SKM-1 treated with dmso at 0.1 percent for 144 hours (cell line): Measurements from ENCODE around the gene CRISPLD2.
"Not testable (repeated sequence)": the region's sequence is repeated elsewhere in the genome, so short reads cannot be mapped to it uniquely, and the experiment has no call there.

Source experiments
- DNase-seq: peaks from one replicate; lab custom pipeline; 2025; ENCODE audit not compliant: unreplicated experiment; lab: John Stamatoyannopoulos, UW

The CRISPLD2 gene

DNA sequence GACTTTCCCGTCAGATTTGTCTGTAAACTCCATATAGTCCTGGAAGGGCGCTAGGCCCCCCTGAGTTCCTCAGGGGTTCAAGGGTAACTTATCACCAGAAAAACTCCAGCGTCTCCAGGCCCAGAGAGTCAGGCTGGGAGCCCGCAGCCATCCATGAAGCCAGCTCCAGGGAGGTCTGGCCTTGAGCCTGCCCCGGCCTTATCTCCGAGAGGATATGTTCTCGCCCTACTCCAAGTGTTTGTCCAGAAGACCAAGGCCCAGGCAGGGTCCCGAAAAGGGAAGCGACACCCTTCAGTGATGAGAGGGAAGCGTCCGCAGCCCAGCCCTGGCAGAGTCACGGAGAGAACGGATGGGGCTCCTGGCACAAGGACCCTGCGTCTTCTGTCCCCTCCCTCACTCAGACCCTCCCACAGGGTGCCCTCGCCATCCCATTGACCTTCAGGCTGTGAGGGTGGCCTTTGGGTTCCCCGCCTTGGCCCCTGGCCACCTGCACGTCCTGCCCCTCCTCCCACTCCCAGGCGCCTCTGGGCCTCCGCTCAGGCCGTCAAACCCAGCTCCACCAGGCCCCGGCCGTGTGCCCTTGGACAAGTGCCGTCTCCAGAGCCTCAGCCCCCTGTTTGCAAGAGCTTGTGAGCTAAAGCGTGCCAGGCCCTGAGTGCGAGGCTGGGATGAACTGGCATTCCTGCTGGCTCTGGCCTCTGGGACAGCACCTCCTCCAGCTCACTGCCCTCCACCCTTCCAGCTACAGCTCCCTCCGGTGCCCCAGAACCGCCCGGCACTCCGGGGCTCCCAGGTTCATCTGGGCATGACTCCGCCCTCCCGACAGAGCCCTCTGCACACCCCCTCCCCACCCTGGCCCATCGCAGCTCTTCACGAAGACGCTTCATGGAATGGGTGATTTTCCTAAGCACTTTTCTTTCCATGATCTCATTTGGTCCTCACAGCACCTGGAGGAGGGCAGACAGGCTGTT, 108.1 kb downstream of the CRISPLD2 start:
- no peak for DNase-seq

- no peak for DNase-seq
Measured at GRCh38 chr16:84928679-84929420, 109.1 kb downstream of the CRISPLD2 start.

- no peak for DNase-seq
Measured at GRCh38 chr16:84929421-84930297, 109.9 kb downstream of the CRISPLD2 start.

- DNase-seq = no peak
Measured at GRCh38 chr16:84930298-84931106, 110.7 kb downstream of the CRISPLD2 start.

- no peak for DNase-seq
Measured at GRCh38 chr16:84931107-84931494, 111.3 kb downstream of the CRISPLD2 start.

DNA sequence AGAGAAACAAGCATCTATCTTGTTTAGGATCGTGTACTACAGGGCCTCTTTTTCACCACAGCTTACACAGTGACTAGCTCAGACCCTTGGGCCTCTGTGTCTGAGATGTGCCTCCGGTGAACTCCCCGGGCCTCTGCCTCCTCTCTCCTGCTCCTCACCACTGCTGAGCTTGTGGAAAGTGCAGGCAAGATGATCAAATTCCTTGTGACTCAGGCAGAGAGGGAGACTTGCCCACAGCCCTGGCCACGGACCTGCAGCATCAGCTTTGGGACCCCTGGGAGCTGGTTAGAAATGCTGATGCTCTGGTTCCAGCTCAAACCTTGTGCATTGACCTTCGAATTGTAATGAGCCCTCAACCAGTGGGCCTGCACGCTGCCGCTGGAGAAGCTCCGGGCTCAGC, 111.7 kb downstream of the CRISPLD2 start:
- DNase-seq = no peak

GRCh38 chr16:84932681-84933080, 112.9 kb downstream of the CRISPLD2 start:
- DNase-seq = no peak

DNA sequence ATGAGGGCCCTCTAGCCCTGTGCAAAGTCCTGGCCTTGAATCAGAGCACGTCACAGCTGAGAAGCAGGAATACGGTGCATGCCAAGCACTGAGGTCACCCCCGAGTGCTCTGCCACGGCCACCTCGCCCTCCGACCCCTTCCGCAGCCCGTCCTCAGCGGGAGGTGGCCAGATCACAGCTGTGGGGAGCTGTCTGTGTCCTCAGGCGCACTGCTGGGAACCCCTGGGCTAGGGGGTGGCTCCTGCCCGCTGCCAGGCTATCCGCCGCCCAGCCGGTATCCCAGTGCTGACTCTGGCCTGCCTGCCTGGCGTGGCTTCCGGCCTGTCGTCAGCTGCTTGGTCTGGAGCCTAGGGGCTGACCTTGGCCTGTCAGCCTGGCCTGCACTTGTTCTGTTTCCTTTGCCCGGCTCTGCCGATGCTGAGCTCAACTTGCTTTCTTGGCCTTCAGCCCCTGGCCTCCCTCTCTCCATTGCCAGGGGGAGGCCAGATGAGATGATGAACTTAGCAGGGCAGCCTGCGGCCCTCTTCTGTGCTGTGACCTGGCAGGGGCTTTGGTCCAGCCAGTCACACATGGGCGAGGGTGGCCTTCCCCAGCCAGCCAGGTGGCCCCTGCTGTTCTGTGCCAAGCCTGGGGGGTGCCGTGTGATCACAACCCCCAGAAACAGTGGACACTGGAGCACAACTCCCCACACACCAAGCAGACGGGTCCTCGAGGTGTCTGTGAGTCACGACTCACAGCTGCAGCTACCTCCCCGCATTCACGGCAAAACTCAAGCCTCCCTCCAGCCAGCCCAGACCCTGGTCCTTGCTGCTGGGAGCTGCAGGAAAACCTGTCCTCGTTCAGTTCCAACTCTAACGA, 114.2 kb downstream of the CRISPLD2 start:
- no peak for DNase-seq

DNA sequence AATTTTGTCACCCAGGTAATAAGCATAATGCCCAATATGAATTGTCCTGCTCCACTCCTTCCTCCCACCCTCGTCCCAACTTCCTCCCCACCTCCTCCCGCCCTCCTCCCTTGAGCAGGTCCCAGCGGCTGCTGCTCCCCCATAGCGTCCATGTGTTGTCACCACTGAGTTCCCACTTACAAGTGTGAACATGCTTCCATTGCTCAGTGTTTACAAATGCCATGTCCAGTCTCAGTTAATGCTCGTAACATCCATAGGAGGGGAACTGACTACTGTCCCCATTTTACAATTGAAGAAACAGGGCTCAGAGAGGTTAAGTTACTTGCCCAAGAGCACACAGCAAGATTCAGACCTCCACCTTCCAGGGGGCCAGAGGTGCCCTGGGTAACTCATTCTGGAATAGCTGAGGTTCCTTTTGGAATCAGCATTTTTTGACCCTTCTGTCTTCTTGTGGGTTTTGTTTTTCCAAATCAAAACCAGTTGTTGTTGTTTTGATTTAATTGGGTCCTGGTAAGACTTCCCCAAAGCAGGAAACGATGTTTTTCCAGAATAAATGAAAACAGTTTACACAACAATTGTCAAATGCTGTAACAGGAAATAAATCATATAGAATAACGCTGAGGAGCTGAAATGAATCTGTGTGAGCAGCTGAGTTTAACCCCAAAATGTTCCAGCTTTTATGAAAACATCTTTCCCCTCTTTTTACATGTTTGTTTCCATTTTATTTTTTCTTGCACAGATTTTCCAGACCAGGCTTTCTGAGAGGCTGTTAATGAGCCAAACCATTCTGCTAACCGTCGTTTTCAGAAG, 117.6 kb downstream of the CRISPLD2 start:
- DNase-seq = no peak

DNA sequence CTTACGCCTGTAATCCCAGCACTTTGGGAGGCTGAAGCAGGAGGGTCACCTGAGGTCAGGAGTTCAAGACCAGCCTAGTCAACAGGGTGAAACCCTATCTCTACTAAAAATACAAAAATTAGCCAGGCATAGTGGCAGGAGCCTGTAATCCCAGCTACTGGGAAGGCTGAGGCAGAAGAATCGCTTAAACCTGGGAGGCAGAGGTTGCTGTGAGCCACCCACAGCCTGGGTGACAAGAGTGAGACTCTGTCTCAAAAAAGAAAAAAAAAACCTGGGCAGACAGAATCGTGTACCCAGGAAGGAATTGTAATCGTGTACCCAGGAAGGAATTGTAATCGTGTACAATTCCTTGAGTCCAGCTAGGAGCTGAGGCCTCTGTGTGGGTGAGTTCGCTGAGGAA, 118.8 kb downstream of the CRISPLD2 start:
- not testable (repeated sequence) for DNase-seq

DNA sequence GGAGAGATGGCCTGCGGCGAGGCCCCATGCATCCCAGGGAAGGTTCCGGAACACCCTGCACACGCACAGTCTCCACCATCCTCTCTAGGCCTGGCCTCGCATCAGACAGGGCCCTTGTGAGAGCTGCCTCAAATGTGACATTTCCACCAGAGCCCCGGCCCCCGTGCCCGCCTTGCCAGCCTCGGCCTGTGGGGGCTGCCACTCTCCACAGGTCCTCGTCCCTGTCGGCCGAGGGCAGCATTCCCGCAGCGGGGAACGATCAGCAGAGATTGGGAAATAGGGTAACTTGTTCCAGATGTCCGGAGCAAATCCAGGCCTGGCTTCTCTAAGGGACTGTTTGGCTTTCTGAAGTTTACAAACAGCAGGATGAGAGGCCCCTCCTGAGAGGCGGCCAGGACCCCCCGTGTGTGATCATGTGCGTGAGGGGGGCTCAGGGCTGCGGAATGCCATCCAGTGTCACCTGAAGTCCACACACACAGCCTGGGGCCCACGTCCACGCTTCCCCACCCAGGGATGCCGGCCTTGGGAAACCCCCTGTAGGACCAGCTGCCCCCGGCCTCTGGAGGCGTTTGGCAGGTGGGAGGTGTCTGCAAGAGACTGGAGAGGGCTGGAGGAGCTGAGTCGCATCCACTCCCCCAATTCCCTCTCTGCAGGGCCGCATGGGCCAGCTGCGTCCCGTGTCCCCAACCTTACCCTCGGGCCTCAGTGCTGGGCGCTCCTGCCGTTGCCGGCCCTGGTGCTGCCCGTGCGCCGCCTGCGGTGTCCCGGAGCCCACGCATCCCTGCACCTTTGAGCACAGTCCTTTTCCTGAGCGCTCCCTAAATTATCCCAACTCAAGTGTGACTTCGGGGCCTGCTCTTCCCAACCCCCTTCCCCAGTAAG, 121.1 kb downstream of the CRISPLD2 start:
- no peak for DNase-seq

DNA sequence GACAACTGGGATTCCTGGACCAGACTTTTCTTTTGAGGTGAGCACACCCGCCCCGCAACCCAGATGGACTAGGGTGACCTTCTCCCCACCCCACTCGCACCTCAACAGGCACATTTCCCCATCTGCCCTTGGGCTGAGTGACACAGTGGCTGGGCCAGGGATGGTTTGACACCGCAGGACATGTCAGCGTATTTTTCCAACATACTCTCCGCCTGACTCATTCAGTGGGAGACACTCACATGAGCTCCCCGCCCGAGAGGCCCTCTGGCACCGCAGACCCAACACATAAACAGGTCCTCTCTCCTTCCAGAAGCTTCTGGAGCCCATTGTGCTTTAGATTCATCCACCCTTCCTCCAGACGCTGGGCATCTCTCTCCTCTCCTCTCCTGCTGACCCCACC, 122.1 kb downstream of the CRISPLD2 start:
- DNase-seq = no peak

DNA sequence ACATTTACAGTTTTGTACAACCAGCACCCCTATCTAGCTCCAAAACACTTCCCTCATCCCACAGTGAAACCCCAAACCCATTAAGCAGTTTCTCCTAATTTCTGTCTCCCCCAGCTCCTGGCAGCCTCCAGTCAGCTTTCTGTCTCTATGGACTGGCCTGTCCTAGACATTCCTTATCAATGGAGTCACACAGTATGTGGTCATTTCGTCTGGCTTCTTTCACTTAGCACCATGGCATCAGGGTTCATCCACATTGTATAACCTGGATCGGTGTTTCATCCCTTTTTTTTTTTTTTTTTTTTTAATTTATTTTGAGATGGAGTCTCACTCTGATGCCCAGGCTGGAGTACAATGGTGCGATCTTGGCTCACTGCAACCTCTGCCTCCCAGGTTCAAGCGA, 123.0 kb downstream of the CRISPLD2 start:
- DNase-seq = no peak

DNA sequence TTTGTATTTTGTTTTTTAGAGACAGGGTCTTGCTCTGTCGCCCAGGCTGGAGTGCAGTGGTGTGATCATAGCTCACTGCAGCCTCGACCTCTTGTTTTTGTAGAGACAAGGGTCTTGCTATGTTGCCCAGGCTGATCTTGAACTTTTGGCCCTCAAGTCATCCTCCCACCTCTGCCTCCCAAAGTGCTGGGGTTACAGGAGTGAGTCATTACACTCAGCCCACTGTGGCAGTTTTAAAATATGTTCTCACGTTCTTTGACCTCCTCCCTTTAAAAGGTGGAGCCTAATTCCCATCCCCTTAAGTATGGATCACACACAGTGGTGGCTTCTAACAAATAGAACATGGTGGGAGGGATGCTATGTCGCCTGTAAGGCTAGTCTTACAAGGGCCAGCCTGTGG, 123.8 kb downstream of the CRISPLD2 start:
- no peak for DNase-seq

DNA sequence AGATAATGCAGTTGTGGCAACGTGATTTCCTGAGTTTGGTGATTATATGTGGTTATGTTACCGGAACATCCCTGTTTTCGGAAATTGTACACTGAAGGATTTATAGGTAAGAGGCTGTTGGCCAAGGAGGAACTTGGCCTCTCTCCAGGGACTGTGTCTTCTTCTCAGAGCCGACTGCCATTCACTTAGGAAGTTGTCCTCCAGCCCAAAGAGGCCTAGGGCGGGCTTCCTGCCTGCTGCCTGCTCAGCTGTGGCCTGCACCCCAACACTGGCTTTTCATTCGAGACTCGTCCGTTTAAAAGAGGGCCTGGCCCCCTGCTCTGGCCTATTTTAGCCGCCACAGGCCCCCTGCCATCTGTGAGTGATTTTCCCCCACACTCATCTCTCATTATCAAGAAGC, 127.2 kb downstream of the CRISPLD2 start:
- DNase-seq = peak; percentile 57

DNA sequence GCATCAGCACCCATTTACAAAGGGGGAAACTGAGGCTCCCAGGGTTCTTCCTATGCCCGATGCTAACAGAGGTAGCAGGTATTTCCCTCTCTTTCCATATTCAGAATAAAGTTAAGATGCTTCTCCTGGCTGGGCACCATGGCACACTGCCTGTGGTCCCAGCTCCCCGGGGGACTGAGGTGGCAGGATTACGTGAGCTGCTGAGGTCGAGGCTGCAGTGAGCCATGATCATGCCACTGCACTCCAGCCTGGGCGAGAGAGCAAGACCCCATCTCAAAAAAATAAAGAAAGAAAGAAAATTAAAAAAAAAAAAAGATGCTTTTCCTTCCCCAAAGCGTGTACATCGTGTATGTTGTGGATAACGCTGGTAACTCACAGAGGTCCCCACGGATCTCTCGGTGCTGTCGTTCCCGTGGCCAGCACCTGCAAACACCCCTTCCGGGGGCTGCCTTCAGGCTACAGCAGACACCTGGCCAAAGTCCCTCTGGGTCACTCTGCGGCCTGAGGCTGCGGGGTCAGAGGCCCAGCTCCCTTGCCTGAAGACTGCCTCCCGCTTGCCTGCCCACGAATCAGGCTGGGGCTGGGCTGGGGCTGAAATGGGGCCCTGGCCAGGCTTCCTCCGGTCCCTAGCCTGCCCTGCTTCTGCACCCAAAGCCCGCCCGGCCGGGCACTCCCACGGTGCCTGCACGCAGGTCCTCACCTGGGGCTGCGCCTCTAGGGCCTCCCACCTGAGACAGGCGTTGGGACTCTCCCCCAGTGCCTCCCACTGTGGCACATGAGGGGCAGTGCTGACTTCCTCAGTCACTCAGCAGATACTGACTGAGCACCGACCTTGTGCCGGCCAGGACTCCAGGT, 128.4 kb downstream of the CRISPLD2 start:
- no peak for DNase-seq
